HepG2 (cell line): ENCODE results near the gene HYAL1. TPM values are rescaled to one million over a fixed set of nuclear protein-coding genes. Genes with fewer than 3 reads are reported as not detected.

Source experiments
- ARNTL ChIP-seq: sonication (generic); formaldehyde crosslinking; IDR thresholded peaks from 2 replicates; pipeline ENCODE4 v1.4.0; 2020; ENCODE audit warnings: mild to moderate bottlenecking, missing genetic modification reagents
- E2F5 ChIP-seq: sonication (generic); formaldehyde crosslinking; conservative IDR thresholded peaks from 2 replicates; pipeline ENCODE4 v1.4.0; 2020; ENCODE audit warnings: missing genetic modification reagents
- GFI1 ChIP-seq: sonication (generic); formaldehyde crosslinking; IDR thresholded peaks from 2 replicates; pipeline ENCODE4 v1.5.0; 2020; ENCODE audit warnings: missing genetic modification reagents, mild to moderate bottlenecking, borderline replicate concordance
- GPBP1L1 ChIP-seq: sonication (generic); formaldehyde crosslinking; IDR thresholded peaks from 2 replicates; pipeline ENCODE4 v1.5.0; 2020; ENCODE audit warnings: mild to moderate bottlenecking, missing genetic modification reagents
- HOXA3 ChIP-seq: sonication (generic); formaldehyde crosslinking; IDR thresholded peaks from 2 replicates; pipeline ENCODE4 v1.5.0; 2020; ENCODE audit warnings: missing genetic modification reagents
- MTA3 ChIP-seq: sonication (generic); formaldehyde crosslinking; IDR thresholded peaks from 2 replicates; pipeline ENCODE4 v1.4.0; 2020; ENCODE audit warnings: missing genetic modification reagents
- RNF219 ChIP-seq: sonication (generic); formaldehyde crosslinking; IDR thresholded peaks from 2 replicates; pipeline ENCODE4 v1.5.0; 2020; ENCODE audit warnings: mild to moderate bottlenecking, missing genetic modification reagents
- SNAI1 ChIP-seq: sonication (generic); formaldehyde crosslinking; IDR thresholded peaks from 2 replicates; pipeline ENCODE4 v1.5.0; 2020; ENCODE audit warnings: mild to moderate bottlenecking, missing genetic modification reagents, borderline replicate concordance
- SRSF4 ChIP-seq: fragments of 200-400 bp; formaldehyde crosslinking; IDR thresholded peaks from one replicate; pipeline ENCODE4 v1.6.1; 2018; ENCODE audit warnings: mild to moderate bottlenecking, low read depth, low read length, moderate library complexity; ENCODE audit not compliant: poor library complexity, severe bottlenecking
- TRIM22 ChIP-seq: fragments of 450-650 bp; IDR thresholded peaks from 2 replicates; pipeline ENCODE4 v1.6.1; 2017
- ZNF101 ChIP-seq: sonication (generic); formaldehyde crosslinking; IDR thresholded peaks from 2 replicates; pipeline ENCODE4 v1.4.0; 2020; ENCODE audit warnings: mild to moderate bottlenecking, low read depth, missing genetic modification reagents, borderline replicate concordance
- ZNF205 ChIP-seq: IDR thresholded peaks from 2 replicates; pipeline ENCODE4 v1.6.1; 2018; ENCODE audit warnings: missing biosample characterization, missing genetic modification reagents
- ZNF253 ChIP-seq: sonication (generic); formaldehyde crosslinking; IDR thresholded peaks from 2 replicates; pipeline ENCODE4 v1.8.0; 2022; ENCODE audit warnings: mild to moderate bottlenecking, missing genetic modification reagents, borderline replicate concordance
- ZNF598 ChIP-seq: sonication (generic); formaldehyde crosslinking; IDR thresholded peaks from 2 replicates; pipeline ENCODE4 v1.5.1; 2020; ENCODE audit warnings: mild to moderate bottlenecking, missing genetic modification reagents, borderline replicate concordance
- ZNF615 ChIP-seq: sonication (generic); formaldehyde crosslinking; IDR thresholded peaks from 2 replicates; pipeline ENCODE4 v1.5.0; 2020; ENCODE audit warnings: mild to moderate bottlenecking, missing genetic modification reagents, borderline replicate concordance
- ZNF737 ChIP-seq: sonication (generic); formaldehyde crosslinking; IDR thresholded peaks from 2 replicates; pipeline ENCODE4 v1.5.0; 2020; ENCODE audit warnings: missing genetic modification reagents, mild to moderate bottlenecking, borderline replicate concordance
- ZSCAN9 ChIP-seq: IDR thresholded peaks from 2 replicates; pipeline ENCODE4 v1.6.1; 2016; ENCODE audit warnings: borderline replicate concordance
- polyA plus RNA-seq, 8 experiments: library from polyadenylated mRNA; depleted of rRNA in 3 of 8; stranded (reverse) in 7 of 8; unstranded in 1 of 8; fragments of >200 nt; fragmentation: Illumina TruSeq in 4 of 8; extraction: Trizol in 4 of 8; gene quantifications; 2 replicates each; pipeline versions ENCODE4 v1.2.1 to v1.2.3, GENCODE V29; 2011 to 2016; ENCODE audit warnings: low read depth in 4 of 8, missing spikeins in 1 of 8, mixed read lengths in 1 of 8; ENCODE audit not compliant: insufficient read depth in 1 of 8
- total RNA-seq, 5 experiments: library from RNA; depleted of rRNA; stranded (reverse); fragments of >200 nt; fragmentation: Illumina TruSeq; extraction: Trizol; gene quantifications; 2 replicates each; pipeline ENCODE4 v1.2.3, GENCODE V29; 2016; ENCODE audit warnings: low read depth in 1 of 5
- TF ChIP-seq, protein P1 (sequence below): sonication (generic); formaldehyde crosslinking; IDR thresholded peaks from 2 replicates; pipeline ENCODE4 v1.5.0; 2020; ENCODE audit warnings: mild to moderate bottlenecking, missing genetic modification reagents
- TF ChIP-seq, protein P2 (sequence below): sonication (generic); formaldehyde crosslinking; IDR thresholded peaks from 2 replicates; pipeline ENCODE4 v1.4.0; 2020; ENCODE audit warnings: missing genetic modification reagents

The HYAL1 gene
- total and polyA plus RNA-seq, 2 of the 13 experiments (the other 11 are each of a cell fraction or from before 2014, with no cell fraction given), result 76.5 to 193 TPM

GRCh38 chr3:50327943-50328691 is 24.7 kb upstream of the HYAL1 start, which contains the start of gene TUSC2 (continued):
- no peak for TF ChIP-seq RNF219
- peak; percentile 86 for TF ChIP-seq HOXA3 (CRISPR knock-in tag)
- TF ChIP-seq, protein P1, sequence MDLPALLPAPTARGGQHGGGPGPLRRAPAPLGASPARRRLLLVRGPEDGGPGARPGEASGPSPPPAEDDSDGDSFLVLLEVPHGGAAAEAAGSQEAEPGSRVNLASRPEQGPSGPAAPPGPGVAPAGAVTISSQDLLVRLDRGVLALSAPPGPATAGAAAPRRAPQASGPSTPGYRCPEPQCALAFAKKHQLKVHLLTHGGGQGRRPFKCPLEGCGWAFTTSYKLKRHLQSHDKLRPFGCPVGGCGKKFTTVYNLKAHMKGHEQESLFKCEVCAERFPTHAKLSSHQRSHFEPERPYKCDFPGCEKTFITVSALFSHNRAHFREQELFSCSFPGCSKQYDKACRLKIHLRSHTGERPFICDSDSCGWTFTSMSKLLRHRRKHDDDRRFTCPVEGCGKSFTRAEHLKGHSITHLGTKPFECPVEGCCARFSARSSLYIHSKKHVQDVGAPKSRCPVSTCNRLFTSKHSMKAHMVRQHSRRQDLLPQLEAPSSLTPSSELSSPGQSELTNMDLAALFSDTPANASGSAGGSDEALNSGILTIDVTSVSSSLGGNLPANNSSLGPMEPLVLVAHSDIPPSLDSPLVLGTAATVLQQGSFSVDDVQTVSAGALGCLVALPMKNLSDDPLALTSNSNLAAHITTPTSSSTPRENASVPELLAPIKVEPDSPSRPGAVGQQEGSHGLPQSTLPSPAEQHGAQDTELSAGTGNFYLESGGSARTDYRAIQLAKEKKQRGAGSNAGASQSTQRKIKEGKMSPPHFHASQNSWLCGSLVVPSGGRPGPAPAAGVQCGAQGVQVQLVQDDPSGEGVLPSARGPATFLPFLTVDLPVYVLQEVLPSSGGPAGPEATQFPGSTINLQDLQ, result no peak
- TF ChIP-seq, protein P2, sequence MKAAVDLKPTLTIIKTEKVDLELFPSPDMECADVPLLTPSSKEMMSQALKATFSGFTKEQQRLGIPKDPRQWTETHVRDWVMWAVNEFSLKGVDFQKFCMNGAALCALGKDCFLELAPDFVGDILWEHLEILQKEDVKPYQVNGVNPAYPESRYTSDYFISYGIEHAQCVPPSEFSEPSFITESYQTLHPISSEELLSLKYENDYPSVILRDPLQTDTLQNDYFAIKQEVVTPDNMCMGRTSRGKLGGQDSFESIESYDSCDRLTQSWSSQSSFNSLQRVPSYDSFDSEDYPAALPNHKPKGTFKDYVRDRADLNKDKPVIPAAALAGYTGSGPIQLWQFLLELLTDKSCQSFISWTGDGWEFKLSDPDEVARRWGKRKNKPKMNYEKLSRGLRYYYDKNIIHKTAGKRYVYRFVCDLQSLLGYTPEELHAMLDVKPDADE (CRISPR knock-in tag), result no peak
- TF ChIP-seq MTA3 (CRISPR knock-in tag), result no peak
- no peak for TF ChIP-seq SNAI1 (CRISPR knock-in tag)
- TF ChIP-seq ZNF101 (CRISPR knock-in tag), result no peak
- no peak for TF ChIP-seq GPBP1L1
- TF ChIP-seq ARNTL (CRISPR knock-in tag), result no peak
- no peak for TF ChIP-seq ZNF253
- TF ChIP-seq ZNF205 (CRISPR knock-in tag), result no peak
- TF ChIP-seq E2F5 (CRISPR knock-in tag), result no peak
- no peak for TF ChIP-seq TRIM22
- no peak for TF ChIP-seq ZNF737
- TF ChIP-seq ZNF615 (CRISPR knock-in tag), result peak; percentile 43; the same call in 1 of the 2 replicates
- TF ChIP-seq ZSCAN9 (CRISPR knock-in tag), result no peak
- TF ChIP-seq SRSF4, result no peak
- peak; percentile 74; the same call in 1 of the 2 replicates for TF ChIP-seq ZNF598 (CRISPR knock-in tag)
- 0 out of 2 replicates have a peak, but pooled peaks have one; percentile 53 for TF ChIP-seq GFI1 (CRISPR knock-in tag)
